ENCODE results near the gene FYN.

FYN gene

DNA sequence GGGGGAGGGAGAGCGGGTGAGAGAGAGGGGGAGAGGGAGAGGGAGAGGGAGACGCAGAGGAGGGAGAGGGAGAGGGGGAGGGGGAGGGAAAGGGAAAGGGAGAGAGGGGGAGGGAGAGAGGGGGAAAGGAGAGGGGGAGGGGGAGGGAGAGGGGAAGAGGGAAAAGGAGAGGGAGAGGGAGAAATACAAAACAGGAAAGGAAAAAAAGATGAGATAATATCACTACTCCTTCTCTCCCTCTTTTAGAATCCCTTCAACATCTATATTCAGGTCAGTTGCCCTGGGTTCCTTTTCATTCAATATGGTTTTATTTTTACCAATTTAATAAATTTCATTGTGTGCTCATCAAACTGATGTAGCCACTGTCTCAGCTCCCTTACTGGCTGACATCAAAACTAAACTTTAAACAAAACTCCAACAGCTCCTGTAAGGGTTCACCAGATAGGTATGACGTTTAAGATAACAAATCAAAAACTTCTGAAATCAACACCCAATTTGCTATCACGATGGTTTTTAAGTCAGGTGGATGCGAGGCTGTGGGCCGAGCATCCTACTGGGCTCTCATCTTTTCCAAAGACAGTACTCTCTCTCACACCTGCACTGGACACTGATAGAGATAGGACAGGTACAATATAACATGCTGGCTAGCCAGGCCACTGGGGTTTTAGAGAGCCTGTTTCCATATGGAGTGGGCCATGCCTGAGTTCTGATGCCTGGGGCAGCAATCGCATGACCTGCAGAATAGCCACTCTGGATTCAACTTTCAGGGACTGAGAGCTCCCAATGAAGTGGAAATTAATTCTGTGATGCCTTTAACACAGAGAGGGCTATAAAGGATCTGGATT is 99.5 kb downstream of the FYN start:
- TF ChIP-seq, protein P1, sequence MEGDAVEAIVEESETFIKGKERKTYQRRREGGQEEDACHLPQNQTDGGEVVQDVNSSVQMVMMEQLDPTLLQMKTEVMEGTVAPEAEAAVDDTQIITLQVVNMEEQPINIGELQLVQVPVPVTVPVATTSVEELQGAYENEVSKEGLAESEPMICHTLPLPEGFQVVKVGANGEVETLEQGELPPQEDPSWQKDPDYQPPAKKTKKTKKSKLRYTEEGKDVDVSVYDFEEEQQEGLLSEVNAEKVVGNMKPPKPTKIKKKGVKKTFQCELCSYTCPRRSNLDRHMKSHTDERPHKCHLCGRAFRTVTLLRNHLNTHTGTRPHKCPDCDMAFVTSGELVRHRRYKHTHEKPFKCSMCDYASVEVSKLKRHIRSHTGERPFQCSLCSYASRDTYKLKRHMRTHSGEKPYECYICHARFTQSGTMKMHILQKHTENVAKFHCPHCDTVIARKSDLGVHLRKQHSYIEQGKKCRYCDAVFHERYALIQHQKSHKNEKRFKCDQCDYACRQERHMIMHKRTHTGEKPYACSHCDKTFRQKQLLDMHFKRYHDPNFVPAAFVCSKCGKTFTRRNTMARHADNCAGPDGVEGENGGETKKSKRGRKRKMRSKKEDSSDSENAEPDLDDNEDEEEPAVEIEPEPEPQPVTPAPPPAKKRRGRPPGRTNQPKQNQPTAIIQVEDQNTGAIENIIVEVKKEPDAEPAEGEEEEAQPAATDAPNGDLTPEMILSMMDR (conservative IDR thresholded peaks at IDR 0.05): no peak
- no peak for TF ChIP-seq ZFX (IDR thresholded peaks at IDR 0.05)
- no peak overlapping the region for H3K27ac ChIP-seq

DNA sequence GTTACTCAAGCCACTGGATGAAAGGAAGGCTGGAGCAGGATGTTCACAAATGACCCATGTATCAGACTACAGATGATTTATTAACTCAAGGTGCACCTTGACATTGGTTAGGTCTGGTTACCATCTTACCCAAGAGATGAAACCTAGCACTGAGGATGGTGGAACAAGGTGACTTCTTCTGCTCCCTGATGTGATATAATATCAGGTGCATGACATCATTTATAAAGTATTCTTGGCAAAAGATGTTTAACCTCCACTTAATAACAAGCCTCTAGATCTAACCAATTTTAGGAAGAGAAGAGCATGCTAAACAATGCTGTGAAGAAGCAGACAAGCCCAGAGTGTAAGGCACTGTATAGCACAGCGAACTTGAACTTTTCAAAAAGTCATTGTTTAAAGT is 100.9 kb downstream of the FYN start:
- no peak overlapping the region for H3K27ac ChIP-seq
- TF ChIP-seq, protein P1 (conservative IDR thresholded peaks at IDR 0.05): no peak
- TF ChIP-seq ZFX (IDR thresholded peaks at IDR 0.05): no peak

DNA sequence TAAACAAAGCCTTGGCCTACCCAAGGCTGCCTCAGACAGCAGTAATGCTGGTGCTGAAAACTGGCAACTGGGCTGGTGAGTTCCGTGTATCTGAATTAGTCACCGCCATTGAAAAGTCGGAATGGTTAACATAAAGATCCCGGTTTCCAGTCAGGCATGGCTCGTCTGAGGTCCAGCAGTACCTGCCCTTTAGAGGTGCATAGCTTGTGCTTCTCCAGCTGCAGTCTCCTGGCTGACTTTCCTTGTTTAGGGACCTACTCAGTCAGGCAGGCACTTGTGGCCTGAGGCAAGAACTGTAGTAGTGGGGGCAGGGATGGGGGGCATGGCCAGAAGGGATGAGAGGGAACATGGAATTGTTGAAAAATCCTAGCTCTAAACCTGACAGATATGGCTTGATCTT is 101.6 kb downstream of the FYN start:
- H3K27ac ChIP-seq: no peak overlapping the region
- TF ChIP-seq, protein P1 (conservative IDR thresholded peaks at IDR 0.05): no peak
- TF ChIP-seq ZFX (IDR thresholded peaks at IDR 0.05): no peak

DNA sequence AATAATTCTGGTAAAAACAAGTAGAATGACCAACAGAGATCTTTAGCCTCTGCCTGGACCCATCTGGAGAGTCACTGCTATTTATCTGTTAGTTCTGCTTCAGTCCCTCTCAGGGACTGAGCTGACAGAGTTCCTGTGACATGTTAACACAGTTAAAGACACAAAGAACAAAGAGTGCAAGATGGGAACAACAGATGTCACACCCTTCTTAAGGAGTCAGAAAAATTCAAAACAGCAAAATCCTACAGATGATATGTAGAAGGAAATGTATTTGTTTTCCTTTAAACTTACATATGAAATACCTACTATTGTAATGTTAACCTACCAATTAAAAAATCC is 102.2 kb downstream of the FYN start:
- TF ChIP-seq, protein P1 (conservative IDR thresholded peaks at IDR 0.05): no peak
- H3K27ac ChIP-seq: no peak overlapping the region

DNA sequence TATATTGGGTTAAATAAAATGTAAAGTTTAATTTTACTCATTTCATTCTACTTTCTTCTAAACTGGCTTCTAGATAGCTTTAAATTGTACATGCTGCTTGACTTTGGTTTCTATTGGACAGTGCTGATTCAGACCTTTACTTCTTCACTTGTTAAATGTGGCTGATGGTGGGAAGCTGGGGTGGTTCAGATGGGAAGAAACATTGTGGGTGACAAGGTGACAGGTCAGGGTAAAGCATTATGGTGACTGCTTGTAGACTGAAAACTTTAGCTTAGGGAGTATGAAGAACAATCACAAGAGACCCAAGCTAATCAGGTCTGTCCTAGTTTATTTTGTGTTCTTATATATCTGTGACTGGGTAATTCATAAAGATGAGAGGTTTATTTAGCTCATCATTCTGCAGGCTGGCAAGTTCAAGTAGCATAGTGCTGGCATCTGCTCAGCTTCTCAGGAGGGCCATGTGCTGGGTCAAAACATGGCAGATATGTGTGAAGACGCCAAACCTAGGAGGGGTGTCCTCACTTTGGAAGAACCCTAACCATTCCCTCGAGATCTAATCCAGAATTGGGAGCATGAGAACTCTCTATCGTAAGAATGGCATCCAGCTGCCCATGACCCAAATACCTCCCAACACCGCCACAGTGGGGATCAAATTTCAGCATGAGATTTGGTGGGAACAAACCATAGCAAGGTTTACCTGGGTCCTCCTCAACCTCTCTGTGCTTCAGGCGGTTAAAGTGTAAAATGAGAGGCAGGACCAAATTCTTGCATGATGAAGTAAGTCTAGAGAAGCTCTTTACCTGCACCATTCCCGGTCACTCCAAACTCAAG is 102.8 kb downstream of the FYN start:
- H3K27ac ChIP-seq: no peak overlapping the region
- TF ChIP-seq, protein P1 (conservative IDR thresholded peaks at IDR 0.05): no peak
- no peak for TF ChIP-seq ZFX (IDR thresholded peaks at IDR 0.05)

DNA sequence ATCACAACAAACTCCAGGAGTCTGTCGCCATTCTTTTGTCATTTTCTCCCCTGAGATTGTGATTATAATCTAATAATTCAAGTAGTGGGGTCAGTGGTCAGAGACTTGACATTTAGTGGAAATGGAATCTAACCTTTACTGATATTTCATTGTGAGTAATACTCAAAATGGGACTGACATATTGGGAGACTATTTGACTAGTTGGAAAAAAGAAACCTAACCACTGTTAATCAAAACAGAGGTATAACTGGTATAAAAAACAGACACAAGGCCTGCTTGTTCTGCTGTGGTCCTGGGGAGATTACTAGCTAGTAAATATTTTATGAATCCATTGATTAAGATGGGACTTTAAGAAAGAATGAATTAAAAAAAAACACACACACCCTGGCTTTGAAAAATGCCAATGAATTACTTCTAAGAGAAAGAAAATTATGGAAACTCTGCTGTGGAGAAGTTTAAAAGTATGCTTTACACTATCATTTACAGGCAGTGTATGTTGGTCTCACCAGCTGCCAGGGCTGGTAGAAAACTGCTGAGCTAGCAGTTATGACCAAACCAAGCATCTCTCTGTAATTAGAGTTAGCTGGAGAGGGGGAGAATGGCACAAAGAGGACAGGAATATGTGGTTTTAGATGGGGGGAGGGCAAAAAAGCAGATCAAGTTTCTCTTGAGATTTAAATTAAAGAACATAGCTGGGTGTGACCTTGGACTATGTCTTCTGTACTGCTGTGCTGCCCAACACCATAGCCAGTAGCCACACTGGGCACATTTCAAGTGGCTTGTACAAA is 103.7 kb downstream of the FYN start:
- TF ChIP-seq, protein P1 (conservative IDR thresholded peaks at IDR 0.05): no peak
- no peak for TF ChIP-seq ZFX (IDR thresholded peaks at IDR 0.05)

More for the DNA sequence above, 103.7 kb downstream of the FYN start:
- no peak overlapping the region for H3K27ac ChIP-seq

Measured in C4-2B (cell line).